GM12875 (cell line): Measurements from ENCODE around the gene SLC22A4.

ENCODE experiments used
- H3K4me3 ChIP-seq: one replicate; pipeline ENCODE4 v1.5.1; 2011; ENCODE audit warnings: low read depth, low read length, control low read depth
- CTCF ChIP-seq: IDR thresholded peaks from 2 replicates; pipeline ENCODE4 v1.5.1; 2011; ENCODE audit warnings: low read depth, mild to moderate bottlenecking, control low read depth, inconsistent platforms, low read length, moderate library complexity, borderline replicate concordance; ENCODE audit not compliant: insufficient read depth

SLC22A4 gene

GRCh38 chr5:132376694-132377641 lies 82.8 kb downstream of the SLC22A4 start:
- TF ChIP-seq CTCF, result no peak

GRCh38 chr5:132377738-132378137 lies 83.5 kb downstream of the SLC22A4 start:
- H3K4me3 ChIP-seq, result no peak overlapping the region
- TF ChIP-seq CTCF, result no peak

More at GRCh38 chr5:132376694-132377641, 82.8 kb downstream of the SLC22A4 start:
- no peak overlapping the region for H3K4me3 ChIP-seq

GRCh38 chr5:132378580-132378979 lies 84.4 kb downstream of the SLC22A4 start:
- no peak overlapping the region for H3K4me3 ChIP-seq
- no peak for TF ChIP-seq CTCF

GRCh38 chr5:132380047-132380446 lies 85.9 kb downstream of the SLC22A4 start:
- no peak for TF ChIP-seq CTCF
- no peak overlapping the region for H3K4me3 ChIP-seq

GRCh38 chr5:132380741-132381140 lies 86.5 kb downstream of the SLC22A4 start:
- no peak overlapping the region for H3K4me3 ChIP-seq
- no peak for TF ChIP-seq CTCF

- no peak overlapping the region for H3K4me3 ChIP-seq
- no peak for TF ChIP-seq CTCF
These were observed 87.4 kb downstream of the SLC22A4 start for GRCh38 chr5:132381614-132382013.

GRCh38 chr5:132383261-132383660 lies 89.1 kb downstream of the SLC22A4 start:
- no peak for TF ChIP-seq CTCF
- H3K4me3 ChIP-seq, result no peak overlapping the region
